Measurements from ENCODE around the gene DCTN3. TPM values are rescaled to one million over a fixed set of nuclear protein-coding genes. Genes with fewer than 3 reads are reported as not detected.
A peak's percentile ranks its signal among the peaks of the same experiment; 100 is the strongest.

The DCTN3 gene
- total and polyA plus RNA-seq, 10 of the 15 experiments (the other 5 are each of a cell fraction or from before 2014, with no cell fraction given) = 19.0 to 120 (median 71.8) TPM

GRCh38 chr9:34646211-34647083, 26.2 kb upstream of the DCTN3 start, which contains the start of gene GALT (continued):
- no peak for TF ChIP-seq SREBF1 (IDR thresholded peaks at IDR 0.05; ENCODE audit: low read length)
- TF ChIP-seq ETV6 (conservative IDR thresholded peaks at IDR 0.05 in 1 of 2, IDR thresholded peaks at IDR 0.05 in 1 of 2; ENCODE audit: borderline replicate concordance in 1 of 2, low read depth in 1 of 2) = no peak
- TF ChIP-seq MTA2 (IDR thresholded peaks at IDR 0.05; ENCODE audit: low read depth) = 0 out of 2 replicates have a peak, but pooled peaks have one; percentile 17
- peak; percentile 31 for TF ChIP-seq DPF2 (IDR thresholded peaks at IDR 0.05)
- TF ChIP-seq TCF7 (IDR thresholded peaks at IDR 0.05; ENCODE audit: borderline replicate concordance) = no peak
- no peak for TF ChIP-seq KAT2A (conservative IDR thresholded peaks at IDR 0.05; ENCODE audit: control insufficient read depth, low read depth, low read length)
- TF ChIP-seq CEBPB (IDR thresholded peaks at IDR 0.05; ENCODE audit: borderline replicate concordance in 1 of 2, low read depth in 2 of 2, low read length in 2 of 2) = no peak
- TF ChIP-seq SRF (IDR thresholded peaks at IDR 0.05; ENCODE audit: low read depth in 2 of 2, low read length in 2 of 2) = no peak
- no peak for TF ChIP-seq EGR1 (IDR thresholded peaks at IDR 0.05; ENCODE audit: borderline replicate concordance in 1 of 2, low read depth in 2 of 2, low read length in 2 of 2)
- no peak for TF ChIP-seq ATF7 (IDR thresholded peaks at IDR 0.05; ENCODE audit: low read depth)
- peak; percentile 82; the same call in 1 of the 2 replicates for TF ChIP-seq GATAD2B (conservative IDR thresholded peaks at IDR 0.05; ENCODE audit: low read depth)
- no peak for TF ChIP-seq SIN3A (IDR thresholded peaks at IDR 0.05; ENCODE audit: low read depth, low read length)
- TF ChIP-seq, protein P1, sequence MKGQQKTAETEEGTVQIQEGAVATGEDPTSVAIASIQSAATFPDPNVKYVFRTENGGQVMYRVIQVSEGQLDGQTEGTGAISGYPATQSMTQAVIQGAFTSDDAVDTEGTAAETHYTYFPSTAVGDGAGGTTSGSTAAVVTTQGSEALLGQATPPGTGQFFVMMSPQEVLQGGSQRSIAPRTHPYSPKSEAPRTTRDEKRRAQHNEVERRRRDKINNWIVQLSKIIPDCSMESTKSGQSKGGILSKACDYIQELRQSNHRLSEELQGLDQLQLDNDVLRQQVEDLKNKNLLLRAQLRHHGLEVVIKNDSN (IDR thresholded peaks at IDR 0.05; ENCODE audit: borderline replicate concordance, extremely low read length, insufficient read depth, low read depth, low read length) = peak; percentile 99
- TF ChIP-seq POLR2A (IDR thresholded peaks at IDR 0.05; ENCODE audit: low read depth, low read length) = peak; percentile 87
- no peak for TF ChIP-seq CBX3 (IDR thresholded peaks at IDR 0.05; ENCODE audit: borderline replicate concordance, low read depth)
- no peak for TF ChIP-seq SPI1 (IDR thresholded peaks at IDR 0.05; ENCODE audit: borderline replicate concordance, insufficient read depth, low read depth, low read length)
- no peak for TF ChIP-seq CBFB (IDR thresholded peaks at IDR 0.05; ENCODE audit: low read depth)
- TF ChIP-seq BACH1 (IDR thresholded peaks at IDR 0.05; ENCODE audit: borderline replicate concordance) = no peak
- TF ChIP-seq ZBTB4 (CRISPR knock-in tag; IDR thresholded peaks at IDR 0.05) = no peak
- TF ChIP-seq CTCF (IDR thresholded peaks at IDR 0.05 in 2 of 3, conservative IDR thresholded peaks at IDR 0.05 in 1 of 3; ENCODE audit: control insufficient read depth in 2 of 3, extremely low read depth in 1 of 3, insufficient read depth in 1 of 3, low read depth in 3 of 3, low read length in 3 of 3) = peak; percentile 54 to 62 (median 56)

Data from GM12878 (cell line).